ENCODE results near the gene ESYT1.

Gene ESYT1

GRCh38 chr12:56086608-56087007 lies 41.5 kb upstream of the ESYT1 start:
- Histone ChIP-seq H3K14ac (ENCODE audit: low read length in 2 of 2) (no peak overlapping the region), H3K36me3 (ENCODE audit: control insufficient read depth in 1 of 2, insufficient read depth in 2 of 2, low read depth in 1 of 2, low read length in 2 of 2) (no peaks in the 10 kb centered on the region), H3K4me1 (ENCODE audit: control insufficient read depth, insufficient read depth, low read depth, low read length) (no peaks in the 10 kb centered on the region), H3K4ac (ENCODE audit: low read depth in 1 of 2, low read length in 2 of 2) (no peak overlapping the region), H3K23ac (ENCODE audit: low read length in 2 of 2) (no peak overlapping the region), H3K9me3 (ENCODE audit: control insufficient read depth, low read length) (no peaks in the 10 kb centered on the region), H2BK5ac (ENCODE audit: low read depth, low read length, poor library complexity, severe bottlenecking) (no peak overlapping the region), H4K91ac (ENCODE audit: low read length) (no peak overlapping the region), H3K27ac (ENCODE audit: low read length, poor library complexity, severe bottlenecking) (no peak overlapping the region), H2BK15ac (ENCODE audit: low read depth, poor library complexity, severe bottlenecking) (no peak overlapping the region), H3K4me3 (ENCODE audit: insufficient read depth in 1 of 2, low read depth in 1 of 2, low read length in 2 of 2) (no peak overlapping the region), H3K9ac (ENCODE audit: low read length) (no peak overlapping the region), H2AFZ (ENCODE audit: low read depth, low read length) (no peak overlapping the region), H3K18ac (ENCODE audit: low read depth in 1 of 2, low read length in 2 of 2) (no peak overlapping the region), H2BK12ac (ENCODE audit: low read length in 2 of 2) (no peak overlapping the region), H3K27me3 (ENCODE audit: control insufficient read depth in 1 of 2, insufficient read depth in 1 of 2, low read length in 2 of 2) (peaks cover 21 to 22% of the 10 kb centered on the region in 2 experiments), H4K8ac (ENCODE audit: low read length) (no peak overlapping the region), H2AK5ac (ENCODE audit: low read length, severe bottlenecking) (no peak overlapping the region), H3K4me2 (ENCODE audit: low read length, poor library complexity, severe bottlenecking) (no peak overlapping the region), H3K79me1 (replicated peaks; ENCODE audit: low read length, poor library complexity, severe bottlenecking) (no peaks in the 10 kb centered on the region), H2BK120ac (ENCODE audit: low read depth, low read length) (no peak overlapping the region)
- WGBS: 92% methylated on average over 6 of the region's 6 CpGs
- no peak for DNase-seq

- Histone ChIP-seq H3K14ac (ENCODE audit: low read length in 2 of 2) (no peak overlapping the region), H2BK15ac (ENCODE audit: low read depth, poor library complexity, severe bottlenecking) (no peak overlapping the region), H4K91ac (ENCODE audit: low read length) (no peak overlapping the region), H2BK12ac (ENCODE audit: low read length in 2 of 2) (no peak overlapping the region), H2AK5ac (ENCODE audit: low read length, severe bottlenecking) (no peak overlapping the region), H3K18ac (ENCODE audit: low read depth in 1 of 2, low read length in 2 of 2) (no peak overlapping the region), H3K27ac (ENCODE audit: low read length, poor library complexity, severe bottlenecking) (no peak overlapping the region), H3K9ac (ENCODE audit: low read length) (no peak overlapping the region), H3K4me3 (ENCODE audit: insufficient read depth in 1 of 2, low read depth in 1 of 2, low read length in 2 of 2) (no peak overlapping the region), H3K79me1 (replicated peaks; ENCODE audit: low read length, poor library complexity, severe bottlenecking) (no peaks in the 10 kb centered on the region), H3K9me3 (ENCODE audit: control insufficient read depth, low read length) (no peaks in the 10 kb centered on the region), H2AFZ (ENCODE audit: low read depth, low read length) (no peak overlapping the region), H4K8ac (ENCODE audit: low read length) (no peak overlapping the region), H3K4ac (ENCODE audit: low read depth in 1 of 2, low read length in 2 of 2) (no peak overlapping the region), H3K4me2 (ENCODE audit: low read length, poor library complexity, severe bottlenecking) (no peak overlapping the region), H3K36me3 (ENCODE audit: control insufficient read depth in 1 of 2, insufficient read depth in 2 of 2, low read depth in 1 of 2, low read length in 2 of 2) (no peaks in the 10 kb centered on the region), H3K4me1 (ENCODE audit: control insufficient read depth, insufficient read depth, low read depth, low read length) (no peaks in the 10 kb centered on the region), H2BK5ac (ENCODE audit: low read depth, low read length, poor library complexity, severe bottlenecking) (no peak overlapping the region), H3K27me3 (ENCODE audit: control insufficient read depth in 1 of 2, insufficient read depth in 1 of 2, low read length in 2 of 2) (peaks cover 16 to 18% of the 10 kb centered on the region in 2 experiments), H3K23ac (ENCODE audit: low read length in 2 of 2) (no peak overlapping the region), H2BK120ac (ENCODE audit: low read depth, low read length) (no peak overlapping the region)
- no peak for DNase-seq
- WGBS: 94% methylated on average over 6 of the region's 6 CpGs
Observed at GRCh38 chr12:56087220-56087619, 40.8 kb upstream of the ESYT1 start.

- Histone ChIP-seq H3K4ac (ENCODE audit: low read depth in 1 of 2, low read length in 2 of 2) (no peak overlapping the region), H3K9me3 (ENCODE audit: control insufficient read depth, low read length) (peaks cover 6% of the 10 kb centered on the region), H3K18ac (ENCODE audit: low read depth in 1 of 2, low read length in 2 of 2) (no peak overlapping the region), H2BK15ac (ENCODE audit: low read depth, poor library complexity, severe bottlenecking) (no peak overlapping the region), H2AK5ac (ENCODE audit: low read length, severe bottlenecking) (no peak overlapping the region), H2BK5ac (ENCODE audit: low read depth, low read length, poor library complexity, severe bottlenecking) (no peak overlapping the region), H3K27me3 (ENCODE audit: control insufficient read depth in 1 of 2, insufficient read depth in 1 of 2, low read length in 2 of 2) (peaks cover 21 to 44% of the 10 kb centered on the region in 2 experiments), H3K23ac (ENCODE audit: low read length in 2 of 2) (no peak overlapping the region), H3K4me3 (ENCODE audit: insufficient read depth in 1 of 2, low read depth in 1 of 2, low read length in 2 of 2) (no peak overlapping the region), H2BK12ac (ENCODE audit: low read length in 2 of 2) (no peak overlapping the region), H3K36me3 (ENCODE audit: control insufficient read depth in 1 of 2, insufficient read depth in 2 of 2, low read depth in 1 of 2, low read length in 2 of 2) (peaks cover 0 to 5% of the 10 kb centered on the region in 2 experiments), H3K9ac (ENCODE audit: low read length) (no peak overlapping the region), H3K14ac (ENCODE audit: low read length in 2 of 2) (no peak overlapping the region), H2AFZ (ENCODE audit: low read depth, low read length) (no peak overlapping the region), H3K4me1 (ENCODE audit: control insufficient read depth, insufficient read depth, low read depth, low read length) (no peaks in the 10 kb centered on the region), H4K8ac (ENCODE audit: low read length) (no peak overlapping the region), H3K79me1 (replicated peaks; ENCODE audit: low read length, poor library complexity, severe bottlenecking) (no peaks in the 10 kb centered on the region), H4K91ac (ENCODE audit: low read length) (no peak overlapping the region), H3K27ac (ENCODE audit: low read length, poor library complexity, severe bottlenecking) (no peak overlapping the region), H2BK120ac (ENCODE audit: low read depth, low read length) (no peak overlapping the region), H3K4me2 (ENCODE audit: low read length, poor library complexity, severe bottlenecking) (no peak overlapping the region)
- DNase-seq: no peak
- WGBS: 90% methylated on average over 6 of the region's 6 CpGs
Observed at GRCh38 chr12:56097738-56098137, 30.3 kb upstream of the ESYT1 start.

GRCh38 chr12:56098592-56098991 lies 29.5 kb upstream of the ESYT1 start:
- peaks cover 21 to 36% of the 10 kb centered on the region in 2 experiments for H3K27me3 ChIP-seq (ENCODE audit: control insufficient read depth in 1 of 2, insufficient read depth in 1 of 2, low read length in 2 of 2)
- no peak overlapping the region for H3K18ac ChIP-seq (ENCODE audit: low read depth in 1 of 2, low read length in 2 of 2)
- H4K91ac ChIP-seq (ENCODE audit: low read length): no peak overlapping the region
- no peak overlapping the region for H2BK120ac ChIP-seq (ENCODE audit: low read depth, low read length)
- H3K4me2 ChIP-seq (ENCODE audit: low read length, poor library complexity, severe bottlenecking): no peak overlapping the region
- H3K9me3 ChIP-seq (ENCODE audit: control insufficient read depth, low read length): no peaks in the 10 kb centered on the region
- H3K27ac ChIP-seq (ENCODE audit: low read length, poor library complexity, severe bottlenecking): no peak overlapping the region
- no peak overlapping the region for H4K8ac ChIP-seq (ENCODE audit: low read length)
- H3K14ac ChIP-seq (ENCODE audit: low read length in 2 of 2): no peak overlapping the region
- H3K4ac ChIP-seq (ENCODE audit: low read depth in 1 of 2, low read length in 2 of 2): no peak overlapping the region
- no peak overlapping the region for H2BK5ac ChIP-seq (ENCODE audit: low read depth, low read length, poor library complexity, severe bottlenecking)
- no peak overlapping the region for H3K4me3 ChIP-seq (ENCODE audit: insufficient read depth in 1 of 2, low read depth in 1 of 2, low read length in 2 of 2)
- 66% methylated on average over 2 of the region's 3 CpGs for WGBS
- H2AK5ac ChIP-seq (ENCODE audit: low read length, severe bottlenecking): no peak overlapping the region
- H3K4me1 ChIP-seq (ENCODE audit: control insufficient read depth, insufficient read depth, low read depth, low read length): no peaks in the 10 kb centered on the region
- no peak overlapping the region for H2BK15ac ChIP-seq (ENCODE audit: low read depth, poor library complexity, severe bottlenecking)
- no peak overlapping the region for H3K9ac ChIP-seq (ENCODE audit: low read length)
- no peak overlapping the region for H3K23ac ChIP-seq (ENCODE audit: low read length in 2 of 2)
- H2AFZ ChIP-seq (ENCODE audit: low read depth, low read length): no peak overlapping the region
- H3K79me1 ChIP-seq (replicated peaks; ENCODE audit: low read length, poor library complexity, severe bottlenecking): no peaks in the 10 kb centered on the region
- no peak for DNase-seq
- no peak overlapping the region for H2BK12ac ChIP-seq (ENCODE audit: low read length in 2 of 2)
- H3K36me3 ChIP-seq (ENCODE audit: control insufficient read depth in 1 of 2, insufficient read depth in 2 of 2, low read depth in 1 of 2, low read length in 2 of 2): peaks cover 0 to 5% of the 10 kb centered on the region in 2 experiments
